Immature natural killer cell (primary cell): ENCODE results near the gene SLC44A4. TPM values are rescaled to one million over a fixed set of nuclear protein-coding genes. Genes with fewer than 3 reads are reported as not detected.
"Not testable (repeated sequence)": the region's sequence is repeated elsewhere in the genome, so short reads cannot be mapped to it uniquely, and the experiment has no call there.

Source experiments
- DNase-seq, 3 donors: peaks; one replicate each; pipeline ENCODE4 v3.0.0; 2022; ENCODE audit warnings: mixed read lengths in 1 of 3
- H3K27ac Mint-ChIP-seq, 6 donors: one replicate each; pipeline ENCODE4 v1.8.0; 2020; ENCODE audit warnings: mixed read lengths in 6 of 6, mild to moderate bottlenecking in 5 of 6, inconsistent platforms in 4 of 6, moderate library complexity in 3 of 6
- H3K27me3 Mint-ChIP-seq, 3 donors: one replicate each; pipeline ENCODE4 v1.8.0; 2020 to 2021; ENCODE audit warnings: low read depth in 3 of 3, mild to moderate bottlenecking in 3 of 3, mixed read lengths in 3 of 3, moderate library complexity in 3 of 3, inconsistent platforms in 1 of 3
- H3K36me3 Mint-ChIP-seq, 3 donors: one replicate each; pipeline ENCODE4 v1.8.0; 2020; ENCODE audit warnings: mixed read lengths in 3 of 3, inconsistent platforms in 2 of 3, mild to moderate bottlenecking in 2 of 3
- H3K4me1 Mint-ChIP-seq, 2 donors: one replicate each; pipeline ENCODE4 v1.8.0; 2020; ENCODE audit warnings: inconsistent platforms in 2 of 2, mild to moderate bottlenecking in 2 of 2, mixed read lengths in 2 of 2, moderate library complexity in 1 of 2
- H3K4me3 Mint-ChIP-seq, 5 donors: one replicate each; pipeline ENCODE4 v1.8.0; 2020; ENCODE audit warnings: mild to moderate bottlenecking in 5 of 5, mixed read lengths in 5 of 5, inconsistent platforms in 3 of 5, moderate library complexity in 3 of 5
- H3K9me3 Mint-ChIP-seq, 6 donors: one replicate each; pipeline ENCODE4 v1.8.0; 2020; ENCODE audit warnings: mild to moderate bottlenecking in 6 of 6, mixed read lengths in 6 of 6, inconsistent platforms in 4 of 6, moderate library complexity in 3 of 6
- polyA plus RNA-seq, 3 donors: library from polyadenylated mRNA; unstranded; fragments of 300-500 nt; fragmentation: Illumina TruSeq; gene quantifications; one replicate each; pipeline ENCODE4 v1.2.3, GENCODE V29; 2021

The SLC44A4 gene
- polyA plus RNA-seq, 3 donors from 2014 or later = not detected

DNA sequence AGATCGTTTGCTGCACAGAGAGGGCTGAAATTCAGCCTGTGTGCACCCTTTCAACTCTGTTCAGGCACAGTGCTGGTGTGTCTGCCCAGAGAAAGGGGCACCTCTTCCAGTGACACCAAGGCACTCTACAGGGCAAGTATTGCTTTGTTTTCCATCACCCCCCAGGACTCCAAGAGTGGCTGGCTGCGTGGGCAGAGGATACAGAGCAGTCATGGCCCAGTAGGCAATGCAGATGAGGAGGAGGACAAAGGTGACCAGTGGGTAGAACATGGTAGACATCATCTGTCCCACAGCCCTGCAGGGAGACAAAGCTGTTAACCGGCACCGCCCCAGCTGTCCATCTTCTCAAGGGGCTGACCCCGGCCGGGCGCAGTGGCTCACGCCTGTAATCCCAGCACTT is 9.5 kb downstream of the SLC44A4 start:
- Mint-ChIP-seq H3K36me3 (no peaks in the 10 kb centered on the region), H3K27ac (peak overlapping the region in 1 of 6 donors; percentile 7), H3K27me3 (peaks cover 1 to 7% (median 2%) of the 10 kb centered on the region in 3 donors), H3K9me3 (no peaks in the 10 kb centered on the region), H3K4me1 (peaks cover 0 to 1% of the 10 kb centered on the region in 2 donors), H3K4me3 (no peak overlapping the region)
- DNase-seq = no peak

DNA sequence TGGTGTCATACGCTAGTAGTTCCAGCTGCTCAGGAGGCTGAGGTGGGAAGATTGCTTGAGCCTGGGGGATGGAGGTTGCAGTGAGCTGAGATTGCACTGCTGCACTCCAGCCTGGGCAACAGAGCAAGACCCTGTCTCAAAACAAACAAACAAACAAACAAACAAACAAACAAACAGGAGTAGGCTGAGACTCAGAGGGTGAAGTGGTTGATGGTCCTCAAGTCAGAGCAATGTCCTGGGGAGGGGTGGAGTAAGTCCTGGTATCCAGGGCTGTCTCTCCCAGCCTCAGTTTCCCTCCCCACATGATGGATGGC is 10.2 kb downstream of the SLC44A4 start:
- not testable (repeated sequence) for H3K36me3 Mint-ChIP-seq, H3K27ac Mint-ChIP-seq, H3K9me3 Mint-ChIP-seq, DNase-seq, H3K27me3 Mint-ChIP-seq, H3K4me3 Mint-ChIP-seq, H3K4me1 Mint-ChIP-seq

DNA sequence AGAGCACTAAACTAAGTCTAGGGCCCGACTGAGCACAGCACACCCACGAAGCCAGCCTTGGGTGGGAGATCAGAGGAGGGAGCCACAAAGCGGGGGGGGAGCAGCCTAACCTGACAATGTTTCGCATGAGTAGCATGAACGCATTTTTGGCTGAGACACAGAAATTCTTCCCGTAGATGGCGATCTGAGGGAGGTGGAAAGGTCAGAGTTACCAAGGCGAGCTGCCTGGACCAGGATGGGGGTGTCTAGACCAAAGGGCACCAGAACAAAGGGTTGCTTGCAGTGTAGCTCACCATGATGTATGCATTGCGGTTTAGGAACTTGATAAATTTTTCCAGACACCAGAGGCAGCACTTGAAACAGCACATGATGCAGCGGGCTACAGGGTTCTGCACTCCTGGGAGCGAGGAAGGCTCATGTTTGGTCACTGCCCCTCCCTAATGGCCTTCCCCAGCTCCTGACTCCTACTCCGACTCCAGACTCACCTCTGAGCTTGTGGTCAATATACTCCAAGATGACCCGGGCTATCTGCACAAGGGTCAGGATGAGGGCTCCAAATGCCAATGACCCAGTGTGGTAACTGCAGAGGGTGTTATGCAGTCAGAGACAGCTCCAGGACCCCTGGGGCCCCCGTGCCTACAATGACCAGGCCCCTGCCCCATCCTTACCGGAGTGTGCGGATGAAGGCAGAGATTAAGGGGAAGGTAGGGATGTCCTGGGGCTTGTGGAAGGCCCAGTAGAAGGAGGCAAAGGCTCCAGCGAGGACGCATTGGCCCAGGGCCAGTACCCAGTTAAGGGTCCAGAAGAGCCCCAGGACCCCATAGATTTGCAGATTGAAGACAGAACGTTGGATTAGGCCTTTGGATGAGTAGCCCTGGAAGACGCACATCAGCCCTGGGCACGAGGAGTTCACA is 13.3 kb downstream of the SLC44A4 start:
- no peak overlapping the region for H3K4me3 Mint-ChIP-seq
- H3K27ac Mint-ChIP-seq = peak overlapping the region in 1 of 6 donors; percentile 36

DNA sequence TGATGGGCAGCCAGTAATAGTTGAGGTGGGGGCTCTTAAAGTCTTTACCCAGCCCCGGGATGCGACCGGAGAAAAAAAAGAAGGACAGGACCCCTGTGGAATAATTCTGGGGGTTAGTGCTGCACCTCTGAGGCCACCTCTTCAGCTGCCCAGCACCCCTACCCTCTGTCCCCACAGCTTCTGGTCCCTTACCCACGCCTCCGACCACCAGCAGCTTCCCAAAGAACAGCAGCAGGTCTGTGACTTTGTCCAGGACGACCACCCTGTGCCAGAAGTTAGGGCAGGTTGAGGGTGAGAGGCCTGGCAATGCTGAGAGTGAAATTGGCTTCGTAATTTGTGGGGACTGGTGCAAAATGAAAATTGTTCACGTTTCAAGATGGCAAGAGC is 14.0 kb downstream of the SLC44A4 start:
- H3K9me3 Mint-ChIP-seq = no peaks in the 10 kb centered on the region
- H3K27ac Mint-ChIP-seq = no peak overlapping the region
- peaks cover 0 to 4% (median 0%) of the 10 kb centered on the region in 3 donors for H3K36me3 Mint-ChIP-seq
- H3K27me3 Mint-ChIP-seq = peaks cover 12 to 21% (median 14%) of the 10 kb centered on the region in 3 donors
- peak overlapping the region in 1 of 5 donors; percentile 83 for H3K4me3 Mint-ChIP-seq
- no peak for DNase-seq
- peaks cover 29 to 31% of the 10 kb centered on the region in 2 donors for H3K4me1 Mint-ChIP-seq

More for the DNA sequence above, 13.3 kb downstream of the SLC44A4 start:
- Mint-ChIP-seq H3K9me3 (no peaks in the 10 kb centered on the region), H3K36me3 (peaks cover 0 to 4% (median 0%) of the 10 kb centered on the region in 3 donors), H3K4me1 (peaks cover 29 to 31% of the 10 kb centered on the region in 2 donors), H3K27me3 (peaks cover 12 to 21% (median 12%) of the 10 kb centered on the region in 3 donors)
- DNase-seq = no peak

DNA sequence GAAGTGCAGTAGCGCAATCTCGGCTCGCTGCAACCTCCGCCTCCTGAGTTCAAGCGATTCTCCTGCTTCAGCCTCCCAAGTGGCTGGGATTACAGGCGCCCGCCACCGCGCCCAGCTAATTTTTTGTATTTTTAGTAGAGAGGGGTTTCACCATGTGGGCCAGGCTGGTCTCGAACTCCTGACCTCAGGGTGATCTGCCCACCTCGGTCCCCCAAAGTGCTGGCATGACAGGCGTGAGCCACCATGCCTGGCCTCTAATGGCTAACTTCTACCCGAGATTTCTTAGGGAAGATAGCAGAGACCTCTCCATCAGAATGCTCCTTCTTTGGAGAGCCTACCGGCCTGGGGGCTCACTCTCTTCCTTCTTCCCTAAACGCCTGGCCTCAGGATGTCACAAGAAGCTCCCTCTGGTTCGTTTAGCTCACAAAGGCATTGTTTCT is 14.7 kb downstream of the SLC44A4 start:
- H3K9me3 Mint-ChIP-seq, DNase-seq, H3K36me3 Mint-ChIP-seq: not testable (repeated sequence)
- Mint-ChIP-seq H3K27ac (peak overlapping the region; percentile 86 to 97 (median 93)), H3K4me3 (peak overlapping the region; percentile 83 to 95 (median 94)), H3K4me1 (peaks cover 29 to 31% of the 10 kb centered on the region in 2 donors), H3K27me3 (peaks cover 12 to 21% (median 15%) of the 10 kb centered on the region in 3 donors)

DNA sequence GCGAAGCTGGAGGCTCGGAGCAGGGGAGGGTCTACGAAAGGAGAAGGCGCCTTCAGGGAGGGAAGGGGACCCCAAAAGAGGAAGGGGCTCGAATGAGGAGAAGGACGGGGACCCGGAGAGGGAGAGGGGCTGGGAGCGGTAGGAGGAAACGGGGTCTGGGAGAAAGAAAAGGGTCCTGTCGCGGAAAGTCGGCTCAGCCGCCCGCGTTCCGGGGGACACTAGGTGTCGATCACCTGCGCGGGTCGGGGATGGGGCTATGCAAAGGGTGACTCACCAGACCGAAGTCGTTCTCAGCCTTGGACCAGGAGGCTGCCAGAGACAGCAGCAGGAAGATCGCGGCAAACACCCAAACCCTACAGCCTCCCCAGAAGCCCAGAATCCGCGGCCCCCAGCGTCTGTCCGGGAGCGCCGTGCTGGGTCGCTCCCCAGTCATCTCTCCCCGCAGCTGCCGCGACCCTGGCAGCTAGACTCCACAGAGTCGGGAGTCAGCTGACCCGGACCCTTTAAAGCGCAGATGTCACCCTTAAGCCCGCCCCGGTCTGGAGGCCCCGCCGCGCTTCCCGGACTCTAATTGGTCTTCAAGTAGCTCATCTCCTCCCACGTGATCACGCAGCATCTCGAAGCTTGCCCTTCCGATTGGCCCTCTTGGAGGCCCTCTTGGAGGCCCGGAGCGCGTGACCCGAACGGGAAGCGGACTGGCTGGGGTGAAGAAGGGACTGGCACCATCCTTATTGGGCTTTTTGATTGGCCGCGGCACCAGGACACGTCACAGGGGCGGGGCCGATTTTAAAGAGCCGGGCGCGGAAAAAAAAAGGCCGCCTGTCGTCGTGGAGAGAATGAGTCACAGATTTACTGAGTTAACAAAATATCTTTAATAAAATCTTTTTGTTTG is 16.2 kb downstream of the SLC44A4 start, which contains the start of gene NEU1:
TSS of gene NEU1 (minus strand) at position 478 of the 892 bp plus-strand sequence. CDS start at position 433, 45 bp downstream.
- H3K27me3 Mint-ChIP-seq = peaks cover 15 to 16% (median 15%) of the 10 kb centered on the region in 3 donors
- H3K4me3 Mint-ChIP-seq = peak within 1 kb of the TSS; percentile 83 to 95 (median 94)
- peak; percentile 99 for DNase-seq
- peak within 1 kb of the TSS; percentile 86 to 97 (median 93) for H3K27ac Mint-ChIP-seq
- no peaks in the 10 kb centered on the region for H3K9me3 Mint-ChIP-seq
- H3K36me3 Mint-ChIP-seq = peaks cover 0 to 14% (median under 1%) of the 10 kb centered on the region in 3 donors
- peaks cover 29 to 31% of the 10 kb centered on the region in 2 donors for H3K4me1 Mint-ChIP-seq

DNA sequence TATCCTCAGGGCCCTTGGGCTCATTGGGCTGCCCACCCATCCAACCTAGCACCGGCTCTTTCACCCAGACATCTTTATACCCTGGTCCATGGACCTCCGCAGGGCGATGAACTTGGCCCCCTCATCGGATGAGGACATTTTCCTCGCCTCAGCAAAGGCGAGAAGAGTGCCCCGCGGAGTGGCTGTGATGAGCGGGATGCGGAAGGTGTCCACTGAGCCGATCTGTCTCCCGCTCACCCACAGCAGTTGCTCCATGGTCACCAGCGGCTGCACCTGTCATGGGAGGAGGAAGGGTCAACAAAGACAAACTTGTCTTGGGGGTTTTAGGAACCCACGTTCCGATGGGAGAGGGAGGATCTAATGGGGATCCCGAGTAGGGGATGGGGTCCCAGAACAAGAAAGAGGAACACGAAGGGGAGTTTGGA is 16.9 kb downstream of the SLC44A4 start:
- Mint-ChIP-seq H3K9me3 (no peaks in the 10 kb centered on the region), H3K27me3 (peaks cover 15 to 16% (median 15%) of the 10 kb centered on the region in 3 donors), H3K36me3 (peaks cover 0 to 14% (median 7%) of the 10 kb centered on the region in 3 donors), H3K4me3 (peak overlapping the region; percentile 83 to 95 (median 94)), H3K27ac (peak overlapping the region; percentile 86 to 97 (median 93)), H3K4me1 (peaks cover 29 to 31% of the 10 kb centered on the region in 2 donors)
- DNase-seq = no peak

DNA sequence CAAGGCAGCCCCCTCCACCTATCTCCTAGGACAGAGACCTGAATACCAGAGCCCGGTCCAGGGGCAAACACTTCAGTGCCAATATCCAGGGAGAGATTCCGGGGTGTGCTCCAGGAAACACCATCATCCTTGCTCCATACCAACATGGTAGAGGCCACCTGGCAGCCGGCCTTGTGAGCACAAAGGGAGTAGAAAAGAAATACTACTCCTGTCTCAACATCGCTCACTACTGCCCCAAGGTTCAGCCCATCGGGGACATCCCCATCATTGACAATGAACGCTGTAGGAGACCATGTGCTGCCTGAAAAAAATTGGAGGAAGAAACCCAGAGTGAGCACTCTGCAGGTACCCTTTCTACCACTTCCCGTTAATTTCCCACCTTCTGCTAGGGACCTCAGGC is 17.6 kb downstream of the SLC44A4 start:
- Mint-ChIP-seq H3K36me3 (peaks cover 0 to 14% (median 7%) of the 10 kb centered on the region in 3 donors), H3K4me1 (peaks cover 29 to 31% of the 10 kb centered on the region in 2 donors), H3K4me3 (peak overlapping the region in 4 of 5 donors; percentile 83 to 95 (median 94)), H3K27ac (peak overlapping the region in 3 of 6 donors; percentile 93 to 97 (median 93)), H3K9me3 (no peaks in the 10 kb centered on the region), H3K27me3 (peaks cover 15 to 16% (median 15%) of the 10 kb centered on the region in 3 donors)
- DNase-seq = no peak

DNA sequence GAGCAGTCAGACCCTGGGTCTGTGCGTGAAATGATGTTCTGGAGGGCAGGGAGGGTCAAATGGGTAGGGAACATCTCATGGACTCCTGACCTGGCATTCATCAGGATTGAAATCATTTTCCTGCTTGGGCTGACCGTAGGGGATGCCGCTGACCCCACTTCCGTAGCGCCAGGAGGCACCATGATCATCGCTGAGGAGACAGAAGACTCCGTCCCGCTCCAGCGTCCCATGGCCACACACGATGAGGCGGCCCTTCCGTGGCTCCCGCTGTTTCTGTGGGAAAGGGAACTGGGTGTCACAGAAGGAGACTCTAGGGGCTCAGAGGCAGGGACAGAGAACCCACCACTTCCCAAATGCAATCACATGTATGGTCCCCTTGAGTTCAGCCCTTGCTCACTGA is 18.4 kb downstream of the SLC44A4 start:
- H3K27ac Mint-ChIP-seq = peak overlapping the region in 1 of 6 donors; percentile 69
- H3K36me3 Mint-ChIP-seq = peaks cover 0 to 14% (median 7%) of the 10 kb centered on the region in 3 donors
- DNase-seq = no peak
- peaks cover 29 to 31% of the 10 kb centered on the region in 2 donors for H3K4me1 Mint-ChIP-seq
- H3K9me3 Mint-ChIP-seq = no peaks in the 10 kb centered on the region
- H3K4me3 Mint-ChIP-seq = peak overlapping the region in 2 of 5 donors; percentile 24 to 36
- H3K27me3 Mint-ChIP-seq = peaks cover 15 to 16% (median 15%) of the 10 kb centered on the region in 3 donors

DNA sequence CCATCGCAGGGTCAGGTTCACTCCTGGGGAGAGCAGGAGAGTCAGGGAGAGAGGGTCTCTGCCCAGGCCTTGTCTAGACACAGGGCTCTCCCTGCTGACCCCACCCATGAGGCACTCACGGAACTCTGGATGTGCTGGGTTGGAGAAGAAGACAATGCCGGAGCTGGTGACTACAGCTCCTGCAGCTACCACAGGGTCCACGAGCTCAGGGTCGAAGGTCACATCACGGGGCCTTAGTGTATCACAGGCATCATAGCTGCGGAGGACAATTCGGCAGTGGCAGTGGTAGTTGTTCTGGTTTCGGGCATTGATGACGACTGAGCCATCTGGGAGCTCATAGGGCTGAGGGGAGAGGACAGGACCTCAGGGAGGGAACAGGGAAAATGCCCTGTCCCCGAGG is 18.9 kb downstream of the SLC44A4 start:
- H3K27me3 Mint-ChIP-seq = peaks cover 15 to 16% (median 15%) of the 10 kb centered on the region in 3 donors
- peak overlapping the region in 4 of 5 donors; percentile 24 to 61 (median 37) for H3K4me3 Mint-ChIP-seq
- H3K27ac Mint-ChIP-seq = peak overlapping the region in 2 of 6 donors; percentile 61 to 69
- peaks cover 29 to 31% of the 10 kb centered on the region in 2 donors for H3K4me1 Mint-ChIP-seq
- DNase-seq = no peak
- no peaks in the 10 kb centered on the region for H3K9me3 Mint-ChIP-seq
- peaks cover 0 to 14% (median 7%) of the 10 kb centered on the region in 3 donors for H3K36me3 Mint-ChIP-seq

DNA sequence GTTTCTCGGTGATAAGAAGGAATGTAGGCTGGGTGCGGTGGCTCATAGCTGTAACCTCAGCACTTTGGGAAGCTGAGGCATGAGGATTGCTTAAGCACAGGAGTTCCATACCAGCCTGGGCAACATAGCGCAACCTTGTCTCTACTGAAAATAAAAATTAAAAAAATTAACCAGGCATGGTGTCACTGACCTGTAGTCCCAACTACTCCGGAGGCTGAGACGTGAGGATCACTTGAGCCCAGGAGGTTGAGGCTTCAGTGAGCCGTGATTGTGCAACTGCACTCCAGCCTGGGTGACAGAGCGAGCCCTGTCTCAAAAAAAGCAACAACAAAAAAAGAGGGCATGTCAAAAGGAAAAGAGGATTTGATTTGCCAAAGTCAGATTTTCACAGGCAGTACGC is 20.1 kb downstream of the SLC44A4 start:
- Mint-ChIP-seq H3K9me3 (no peaks in the 10 kb centered on the region), H3K4me3 (no peak overlapping the region), H3K36me3 (peaks cover 0 to 14% (median 7%) of the 10 kb centered on the region in 3 donors), H3K27ac (no peak overlapping the region), H3K27me3 (peaks cover 10 to 15% (median 15%) of the 10 kb centered on the region in 3 donors), H3K4me1 (peaks cover 23 to 25% of the 10 kb centered on the region in 2 donors)
- DNase-seq = no peak

DNA sequence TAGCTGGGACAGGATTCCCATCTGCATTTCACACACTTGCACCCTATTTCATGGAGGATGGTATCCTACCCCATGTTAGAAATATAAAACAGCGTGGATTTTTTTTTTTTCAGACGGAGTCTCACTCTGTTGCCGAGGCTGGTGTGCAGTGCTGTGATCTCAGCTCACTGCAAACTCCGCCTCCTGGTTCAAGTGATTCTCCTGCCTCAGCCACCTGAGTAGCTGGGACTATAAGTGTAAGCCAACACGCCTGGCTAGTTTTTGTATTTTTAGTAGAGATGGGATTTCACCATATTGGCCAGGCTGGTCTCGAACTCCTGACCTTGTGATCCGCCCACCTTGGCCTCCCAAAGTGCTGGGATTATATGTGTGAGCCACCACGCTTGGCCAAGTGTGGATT is 21.0 kb downstream of the SLC44A4 start:
- DNase-seq, H3K9me3 Mint-ChIP-seq, H3K4me3 Mint-ChIP-seq: not testable (repeated sequence)
- Mint-ChIP-seq H3K4me1 (peaks cover 15 to 16% of the 10 kb centered on the region in 2 donors), H3K27me3 (peaks cover 5 to 12% (median 7%) of the 10 kb centered on the region in 3 donors), H3K27ac (peak overlapping the region in 1 of 6 donors; percentile 34), H3K36me3 (peaks cover 0 to 14% (median 7%) of the 10 kb centered on the region in 3 donors)

DNA sequence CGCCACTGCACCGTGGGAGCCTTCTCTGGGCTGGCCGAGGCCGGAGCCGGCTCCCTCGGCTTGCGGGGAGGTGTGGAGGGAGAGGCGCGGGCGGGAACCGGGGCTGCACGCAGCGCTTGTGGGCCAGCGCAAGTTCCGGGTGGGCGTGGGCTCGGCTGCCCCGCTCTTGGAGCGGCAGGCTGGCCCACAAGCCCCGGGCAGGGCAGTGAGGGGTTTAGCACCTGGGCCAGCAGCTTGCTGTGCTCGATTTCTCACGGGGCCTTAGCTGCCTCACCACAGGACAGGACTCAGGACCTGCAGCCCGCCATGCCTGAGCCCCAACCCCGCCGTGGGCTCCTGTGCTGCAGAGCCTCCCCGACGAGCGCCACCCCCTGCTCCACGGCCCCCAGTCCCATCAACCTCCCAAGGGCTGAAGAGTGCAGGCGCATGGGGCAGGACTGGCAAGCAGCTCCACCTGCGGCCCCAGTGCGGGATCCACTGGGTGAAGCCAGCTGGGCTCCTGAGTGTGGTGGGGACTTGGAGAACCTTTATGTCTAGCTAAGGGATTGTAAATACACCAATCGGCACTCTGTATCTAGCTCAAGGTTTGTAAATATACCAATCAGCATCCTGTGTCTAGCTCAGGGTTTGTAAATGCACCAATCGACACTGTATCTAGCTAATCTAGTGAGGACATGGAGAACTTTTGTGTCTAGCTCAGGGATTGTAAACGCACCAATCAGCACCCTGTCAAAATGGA is 26.6 kb downstream of the SLC44A4 start:
- H3K36me3 Mint-ChIP-seq, DNase-seq, H3K4me1 Mint-ChIP-seq, H3K9me3 Mint-ChIP-seq, H3K4me3 Mint-ChIP-seq, H3K27me3 Mint-ChIP-seq, H3K27ac Mint-ChIP-seq: not testable (repeated sequence)
